SK-N-SH (cell line): ENCODE data around the gene DNAJB1.

Experiments used
- CTCF ChIP-seq: fragments of 200-600 bp; sonication (generic); IDR thresholded peaks from 2 replicates; pipeline ENCODE4 v1.6.1; 2017; ENCODE audit warnings: antibody characterized with exemption, mild to moderate bottlenecking, moderate library complexity
- ELF1 ChIP-seq: IDR thresholded peaks from 2 replicates; pipeline ENCODE4 v1.4.0; 2012
- POLR2AphosphoS5 ChIP-seq: IDR thresholded peaks from 2 replicates; pipeline ENCODE4 v1.6.1; 2012; ENCODE audit warnings: low read depth, low read length
- RAD21 ChIP-seq: IDR thresholded peaks from 2 replicates; pipeline ENCODE4 v1.6.1; 2012; ENCODE audit warnings: mild to moderate bottlenecking, low read length
- RCOR1 ChIP-seq: fragments of 150-350 bp; IDR thresholded peaks from 2 replicates; pipeline ENCODE4 v1.6.1; 2017; ENCODE audit warnings: antibody characterized with exemption, low read length
- RXRA ChIP-seq: IDR thresholded peaks from 2 replicates; pipeline ENCODE4 v1.4.0; 2012; ENCODE audit warnings: low read depth, mild to moderate bottlenecking, borderline replicate concordance
- TAF1 ChIP-seq: IDR thresholded peaks from 2 replicates; pipeline ENCODE4 v1.6.1; 2012; ENCODE audit warnings: low read depth, mild to moderate bottlenecking, low read length, moderate library complexity, borderline replicate concordance
- YY1 ChIP-seq: IDR thresholded peaks from 2 replicates; pipeline ENCODE4 v1.4.0; 2012; ENCODE audit warnings: low read depth, mild to moderate bottlenecking

- TF ChIP-seq CTCF (no peak), POLR2AphosphoS5 (no peak), TAF1 (no peak), RAD21 (no peak), RCOR1 (no peak), YY1 (no peak), ELF1 (no peak), RXRA (no peak)
These were observed 25.9 kb upstream of the DNAJB1 start for GRCh38 chr19:14544047-14544446.
